OCI-LY7 (cell line): ENCODE data around the gene TMEM100.

Source experiments
- EZH2phosphoT487 ChIP-seq: fragments of 200-600 bp; sonication (generic); IDR thresholded peaks from 2 replicates; pipeline ENCODE4 v1.6.1; 2018; ENCODE audit warnings: low read depth, borderline replicate concordance, mild to moderate bottlenecking, mixed run types, antibody characterized with exemption, low read length, moderate library complexity, mixed read lengths
- TF ChIP-seq, protein P1 (sequence below): fragments of 200-600 bp; sonication (generic); conservative IDR thresholded peaks from 2 replicates; pipeline ENCODE4 v1.5.1; 2014; ENCODE audit warnings: mild to moderate bottlenecking, antibody characterized with exemption, low read length, moderate library complexity, mixed read lengths

DNA sequence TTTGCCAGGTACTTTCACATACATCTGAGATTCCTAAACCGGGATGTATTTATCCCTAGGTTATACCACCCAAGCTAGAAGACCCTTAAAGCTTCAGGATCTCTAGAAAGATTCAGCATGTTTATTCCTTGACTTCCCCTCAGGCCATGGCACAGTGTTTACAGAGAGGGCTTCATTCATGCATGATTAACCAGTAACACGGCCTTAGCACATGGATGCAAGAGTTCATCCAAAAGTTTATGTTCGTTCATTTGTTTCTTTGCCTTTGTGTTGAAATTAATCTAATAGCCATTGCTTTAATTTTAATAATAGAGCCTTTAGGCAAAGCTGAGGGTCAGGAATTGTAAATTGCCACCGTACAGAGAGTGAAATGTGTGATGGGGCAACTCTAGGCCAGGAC is 41.9 kb upstream of the TMEM100 start:
- TF ChIP-seq, protein P1, sequence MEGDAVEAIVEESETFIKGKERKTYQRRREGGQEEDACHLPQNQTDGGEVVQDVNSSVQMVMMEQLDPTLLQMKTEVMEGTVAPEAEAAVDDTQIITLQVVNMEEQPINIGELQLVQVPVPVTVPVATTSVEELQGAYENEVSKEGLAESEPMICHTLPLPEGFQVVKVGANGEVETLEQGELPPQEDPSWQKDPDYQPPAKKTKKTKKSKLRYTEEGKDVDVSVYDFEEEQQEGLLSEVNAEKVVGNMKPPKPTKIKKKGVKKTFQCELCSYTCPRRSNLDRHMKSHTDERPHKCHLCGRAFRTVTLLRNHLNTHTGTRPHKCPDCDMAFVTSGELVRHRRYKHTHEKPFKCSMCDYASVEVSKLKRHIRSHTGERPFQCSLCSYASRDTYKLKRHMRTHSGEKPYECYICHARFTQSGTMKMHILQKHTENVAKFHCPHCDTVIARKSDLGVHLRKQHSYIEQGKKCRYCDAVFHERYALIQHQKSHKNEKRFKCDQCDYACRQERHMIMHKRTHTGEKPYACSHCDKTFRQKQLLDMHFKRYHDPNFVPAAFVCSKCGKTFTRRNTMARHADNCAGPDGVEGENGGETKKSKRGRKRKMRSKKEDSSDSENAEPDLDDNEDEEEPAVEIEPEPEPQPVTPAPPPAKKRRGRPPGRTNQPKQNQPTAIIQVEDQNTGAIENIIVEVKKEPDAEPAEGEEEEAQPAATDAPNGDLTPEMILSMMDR, result no peak
- TF ChIP-seq EZH2phosphoT487, result no peak
